ENCODE results near the gene LPP.
"Not testable (repeated sequence)": the region's sequence is repeated elsewhere in the genome, so short reads cannot be mapped to it uniquely, and the experiment has no call there.

Gene LPP

GRCh38 chr3:188617270-188617669, 463.3 kb downstream of the LPP start:
- no peak for DNase-seq

GRCh38 chr3:188617988-188618701, 464.2 kb downstream of the LPP start:
- no peak for DNase-seq

- no peak for DNase-seq
These were observed 466.8 kb downstream of the LPP start for GRCh38 chr3:188620752-188621151.

- DNase-seq = no peak
These were observed 470.4 kb downstream of the LPP start for GRCh38 chr3:188624384-188624783.

- no peak for DNase-seq
These were observed 470.9 kb downstream of the LPP start for GRCh38 chr3:188624828-188625227.

GRCh38 chr3:188627652-188628051, 473.7 kb downstream of the LPP start:
- DNase-seq = no peak

GRCh38 chr3:188631291-188632010, 477.5 kb downstream of the LPP start:
- no peak for DNase-seq

GRCh38 chr3:188633206-188633605, 479.2 kb downstream of the LPP start:
- DNase-seq = no peak

- no peak for DNase-seq
These were observed 480.3 kb downstream of the LPP start for GRCh38 chr3:188634285-188634684.

GRCh38 chr3:188635258-188636042, 481.5 kb downstream of the LPP start:
- no peak for DNase-seq

- DNase-seq = not testable (repeated sequence)
These were observed 482.3 kb downstream of the LPP start for GRCh38 chr3:188636292-188636691.

GRCh38 chr3:188641076-188641475, 487.1 kb downstream of the LPP start:
- DNase-seq = no peak

GRCh38 chr3:188643736-188644135, 489.8 kb downstream of the LPP start:
- DNase-seq = no peak

GRCh38 chr3:188646592-188646991, 492.6 kb downstream of the LPP start:
- DNase-seq = no peak

- no peak for DNase-seq
These were observed 493.3 kb downstream of the LPP start for GRCh38 chr3:188647237-188647636.

- no peak for DNase-seq
These were observed 495.6 kb downstream of the LPP start for GRCh38 chr3:188649521-188649920.

GRCh38 chr3:188656196-188656982, 502.4 kb downstream of the LPP start:
- no peak for DNase-seq

GRCh38 chr3:188658606-188659005, 504.6 kb downstream of the LPP start:
- DNase-seq = no peak

- DNase-seq = no peak
These were observed 505.6 kb downstream of the LPP start for GRCh38 chr3:188659449-188660090.

- DNase-seq = no peak
These were observed 506.5 kb downstream of the LPP start for GRCh38 chr3:188660415-188660814.

- DNase-seq = no peak
These were observed 507.8 kb downstream of the LPP start for GRCh38 chr3:188661806-188662205.

- no peak for DNase-seq
These were observed 508.3 kb downstream of the LPP start for GRCh38 chr3:188662214-188662613.
